OCI-LY1 (cell line): ENCODE measurements around the gene ADGRL1.
"Not testable (repeated sequence)": the region's sequence is repeated elsewhere in the genome, so short reads cannot be mapped to it uniquely, and the experiment has no call there.

Source experiments
- CTCF ChIP-seq: fragments of 200-600 bp; sonication (generic), shearing (Covaris generic); IDR thresholded peaks from 2 replicates; pipeline ENCODE4 v1.5.1; 2017; ENCODE audit warnings: mild to moderate bottlenecking, antibody characterized with exemption, low read length, moderate library complexity, mixed read lengths
- EZH2 ChIP-seq: fragments of 200-600 bp; sonication (generic), shearing (Covaris generic); IDR thresholded peaks from 2 replicates; pipeline ENCODE4 v1.8.0; 2017; ENCODE audit warnings: borderline replicate concordance, mixed run types, mild to moderate bottlenecking, antibody characterized with exemption, low read length, moderate library complexity, mixed read lengths

- TF ChIP-seq CTCF, EZH2: not testable (repeated sequence)
Measured at GRCh38 chr19:14217886-14218285, 11.9 kb upstream of the ADGRL1 start.
